Glomerular endothelial cell (primary cell): ENCODE data around the gene SLAIN2. TPM values are rescaled to one million over a fixed set of nuclear protein-coding genes. Genes with fewer than 3 reads are reported as not detected.

Source experiments
- DNase-seq: peaks from one replicate; pipeline ENCODE4 v3.0.0-alpha.2; 2011; ENCODE audit warnings: low read depth, low spot score; ENCODE audit errors: extremely low read depth
- total RNA-seq: library from RNA; depleted of rRNA; stranded (reverse); fragments of >200 nt; gene quantifications from 2 replicates; pipeline ENCODE4 v1.2.3, GENCODE V29; 2015

Gene SLAIN2
- total RNA-seq, 1 donor from 2014 or later: 51.9 TPM

- no peak for DNase-seq
Observed at GRCh38 chr4:48333587-48333986, 7.7 kb upstream of the SLAIN2 start.

- no peak for DNase-seq
Observed at GRCh38 chr4:48334236-48334635, 7.1 kb upstream of the SLAIN2 start.

- no peak for DNase-seq
Observed at GRCh38 chr4:48334900-48335384, 6.4 kb upstream of the SLAIN2 start.

GRCh38 chr4:48336146-48336870 lies 5.0 kb upstream of the SLAIN2 start:
- no peak for DNase-seq

- DNase-seq: no peak
Observed at GRCh38 chr4:48337731-48338130, 3.6 kb upstream of the SLAIN2 start.

GRCh38 chr4:48339642-48340041 lies 1.7 kb upstream of the SLAIN2 start:
- no peak for DNase-seq

GRCh38 chr4:48340276-48340964 lies 909 bp upstream of the SLAIN2 start:
- no peak for DNase-seq

- no peak for DNase-seq
Observed at GRCh38 chr4:48341776-48342605, 662 bp downstream of the SLAIN2 start.

- no peak for DNase-seq
Observed at GRCh38 chr4:48342606-48342880, 1.2 kb downstream of the SLAIN2 start.

GRCh38 chr4:48343035-48343434 lies 1.7 kb downstream of the SLAIN2 start:
- no peak for DNase-seq

GRCh38 chr4:48343551-48343950 lies 2.2 kb downstream of the SLAIN2 start:
- DNase-seq: no peak

GRCh38 chr4:48345542-48345941 lies 4.2 kb downstream of the SLAIN2 start:
- no peak for DNase-seq

GRCh38 chr4:48346594-48346993 lies 5.3 kb downstream of the SLAIN2 start:
- DNase-seq: no peak

GRCh38 chr4:48347282-48347921 lies 6.1 kb downstream of the SLAIN2 start:
- no peak for DNase-seq

- DNase-seq: no peak
Observed at GRCh38 chr4:48350871-48351270, 9.5 kb downstream of the SLAIN2 start.

- no peak for DNase-seq
Observed at GRCh38 chr4:48352793-48353192, 11.5 kb downstream of the SLAIN2 start.

- DNase-seq: no peak
Observed at GRCh38 chr4:48356355-48356754, 15.0 kb downstream of the SLAIN2 start.

GRCh38 chr4:48360285-48361011 lies 19.1 kb downstream of the SLAIN2 start:
- no peak for DNase-seq

- no peak for DNase-seq
Observed at GRCh38 chr4:48361012-48361400, 19.7 kb downstream of the SLAIN2 start.

GRCh38 chr4:48366611-48367010 lies 25.3 kb downstream of the SLAIN2 start:
- DNase-seq: no peak
